Measurements from ENCODE around the gene SAMD10.
"Not testable (repeated sequence)": the region's sequence is repeated elsewhere in the genome, so short reads cannot be mapped to it uniquely, and the experiment has no call there.

The SAMD10 gene

GRCh38 chr20:63968136-63968927 is 11.1 kb downstream of the SAMD10 start:
- no peak for DNase-seq

DNA sequence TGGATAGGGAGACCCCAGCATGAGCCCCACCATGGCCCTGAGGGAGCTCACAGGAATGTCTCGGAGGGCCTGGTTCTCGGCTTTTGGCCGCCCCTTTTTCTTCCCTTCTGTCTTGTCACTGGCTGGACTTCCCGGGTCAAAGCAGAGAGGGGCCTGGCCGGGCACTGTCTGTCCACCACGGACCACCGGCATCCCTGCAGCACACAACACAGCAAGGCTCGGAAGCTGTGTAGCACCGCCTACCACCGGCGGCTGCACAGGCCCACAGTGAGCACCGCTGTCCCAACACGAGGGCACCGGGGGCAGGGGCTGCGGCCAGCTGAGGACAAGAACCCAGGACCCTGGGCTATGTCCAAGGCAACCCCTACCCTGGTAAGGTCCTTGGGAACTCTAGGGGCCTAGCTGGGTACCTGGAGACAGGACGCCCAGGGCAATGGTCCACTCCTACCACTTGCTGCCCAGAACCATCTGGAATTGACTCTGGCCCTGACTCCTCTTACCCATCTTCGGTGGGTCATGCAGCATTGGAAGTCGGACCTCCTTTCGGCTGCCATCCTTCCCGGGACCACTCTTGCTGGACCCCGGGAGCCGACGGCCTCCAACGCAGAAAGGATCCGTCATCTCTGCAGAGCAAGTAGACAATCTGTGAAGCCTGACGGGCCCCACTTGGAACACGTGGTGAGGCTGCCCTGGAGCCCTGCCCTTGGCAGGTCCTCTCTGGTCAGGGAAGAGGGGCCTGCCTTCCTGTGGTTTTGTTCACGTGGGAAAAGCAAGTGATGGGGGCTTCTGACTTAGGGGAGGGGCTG is 11.9 kb downstream of the SAMD10 start:
- no peak for DNase-seq

DNA sequence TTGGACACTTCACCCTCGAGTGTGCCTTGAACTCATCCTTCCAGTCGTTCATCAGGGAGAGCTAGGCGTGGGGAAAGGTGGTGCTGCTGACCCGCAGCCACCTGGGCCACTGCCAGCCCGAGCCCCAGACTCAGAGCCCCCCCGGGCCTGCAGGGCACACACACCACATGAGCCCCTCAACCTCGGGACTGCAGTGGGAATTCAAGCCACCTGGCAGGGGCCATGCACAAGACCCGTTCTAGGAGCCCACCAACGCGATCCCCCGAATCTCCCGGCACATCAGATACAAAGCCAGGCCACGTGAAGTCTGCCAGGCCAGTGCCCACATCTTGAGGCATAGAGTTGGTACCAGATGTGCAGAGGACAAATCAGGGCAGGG is 12.5 kb downstream of the SAMD10 start:
- no peak for DNase-seq

DNA sequence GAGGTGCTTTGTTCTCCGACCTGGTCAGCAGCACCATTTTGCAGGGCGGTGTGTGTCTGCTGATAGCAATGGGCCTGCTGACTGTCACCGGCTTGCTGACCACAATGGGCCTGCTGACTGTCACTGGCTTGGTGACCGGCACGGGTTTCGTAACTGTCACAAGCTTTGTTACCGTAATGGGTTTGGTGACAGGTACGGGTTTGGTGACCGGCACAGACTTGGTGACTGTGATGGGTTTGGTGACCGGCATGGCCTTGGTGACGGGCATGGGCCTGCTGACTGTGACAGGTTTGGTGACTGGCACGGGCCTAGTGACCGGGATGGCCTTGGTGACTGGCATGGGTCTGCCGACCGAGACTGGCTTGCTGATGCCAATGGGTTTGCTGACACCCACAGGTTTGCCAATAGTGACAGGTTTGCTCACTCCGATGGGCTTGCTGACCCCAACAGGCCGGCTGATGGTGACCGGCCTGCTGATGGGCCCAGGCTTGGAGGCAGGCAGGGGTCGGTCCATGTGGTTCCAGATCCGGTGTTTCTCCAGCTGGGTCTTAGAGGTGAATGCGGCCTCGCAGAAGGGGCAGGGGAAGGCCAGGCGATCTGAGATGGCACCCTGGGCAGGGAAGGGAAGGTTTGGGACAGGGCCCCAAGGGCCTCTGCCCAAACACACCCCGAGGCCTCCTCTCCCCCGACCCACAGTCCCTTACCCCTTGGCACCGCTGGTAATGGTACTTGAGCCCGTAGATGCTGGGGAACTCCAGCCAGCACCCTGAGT is 13.1 kb downstream of the SAMD10 start:
- DNase-seq = no peak

DNA sequence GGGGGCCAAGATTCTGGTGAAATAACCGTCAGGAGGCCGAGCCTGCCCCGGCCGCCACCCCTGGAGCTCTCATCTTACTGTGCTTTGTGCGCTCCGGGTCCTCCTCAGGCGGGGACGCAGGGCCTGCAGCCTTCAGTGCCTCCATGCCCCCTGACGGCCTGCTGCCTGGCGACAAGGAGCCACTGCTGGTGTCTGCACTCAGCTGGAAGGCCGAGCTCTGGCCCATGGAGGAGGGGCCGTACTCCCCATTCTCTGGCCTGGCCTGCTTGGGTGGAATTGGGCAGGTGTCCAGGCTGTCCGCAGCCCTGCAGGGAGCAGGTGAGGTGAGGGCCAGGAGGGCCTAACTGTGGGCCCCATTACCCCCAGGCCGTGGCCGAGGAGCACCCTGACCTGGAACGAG is 15.0 kb downstream of the SAMD10 start:
- DNase-seq = no peak

DNA sequence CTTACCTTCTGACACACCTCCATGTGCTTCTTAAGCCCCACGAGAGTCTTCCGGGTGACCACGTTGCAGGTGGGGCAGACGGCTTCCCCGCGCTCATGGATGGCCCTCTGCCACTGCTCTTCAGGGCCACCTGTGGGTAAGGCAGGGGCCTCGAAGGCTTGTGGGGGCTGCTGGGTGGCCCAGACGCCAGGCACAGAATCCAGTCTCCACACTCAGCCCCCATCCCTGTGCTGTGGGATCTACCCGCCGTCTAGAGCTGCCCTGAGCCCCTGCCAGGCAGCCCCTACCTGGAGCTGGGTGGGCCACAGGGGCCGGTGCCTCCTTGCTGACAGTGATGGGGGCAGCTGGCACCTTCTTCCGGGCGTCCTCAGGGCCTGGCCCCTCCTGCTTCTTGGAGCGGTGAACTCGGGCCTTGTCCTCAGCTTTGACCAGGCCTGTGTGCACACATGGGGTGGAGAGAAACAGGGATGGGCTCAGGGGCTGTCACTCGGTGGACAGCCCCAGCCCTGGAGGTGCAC is 15.6 kb downstream of the SAMD10 start:
- DNase-seq = no peak

DNA sequence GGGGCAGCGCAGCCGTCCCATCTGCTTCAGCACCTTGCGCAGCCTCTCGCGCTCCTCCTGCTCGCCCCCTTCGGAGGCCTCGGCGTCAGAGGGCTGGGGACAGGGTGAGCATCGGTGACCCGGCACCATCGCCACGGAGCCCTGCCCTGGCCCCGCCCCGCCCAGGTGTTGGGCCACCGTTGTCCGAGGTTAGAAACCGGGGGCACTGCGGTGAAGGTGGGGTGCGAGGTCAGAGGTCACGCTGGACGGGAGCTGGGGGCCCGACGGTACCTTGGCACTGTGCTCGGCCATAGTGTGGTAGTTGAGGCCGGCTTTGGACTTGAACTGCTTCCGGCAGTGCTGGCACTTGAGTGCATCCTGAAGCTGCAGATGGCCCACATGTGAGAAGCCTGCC is 16.1 kb downstream of the SAMD10 start:
- no peak for DNase-seq

GRCh38 chr20:63962426-63963347 is 16.8 kb downstream of the SAMD10 start:
- DNase-seq = no peak

GRCh38 chr20:63961664-63962425 is 17.6 kb downstream of the SAMD10 start:
- DNase-seq = no peak

- not testable (repeated sequence) for DNase-seq
These were observed 18.5 kb downstream of the SAMD10 start for GRCh38 chr20:63960654-63961621.

- DNase-seq = no peak
These were observed 19.8 kb downstream of the SAMD10 start for GRCh38 chr20:63959699-63960075.

GRCh38 chr20:63958964-63959698 is 20.3 kb downstream of the SAMD10 start:
- DNase-seq = no peak

GRCh38 chr20:63958471-63958870 is 21.0 kb downstream of the SAMD10 start:
- no peak for DNase-seq

GRCh38 chr20:63957690-63958441 is 21.6 kb downstream of the SAMD10 start:
- DNase-seq = peak; percentile 52 to 82

DNA sequence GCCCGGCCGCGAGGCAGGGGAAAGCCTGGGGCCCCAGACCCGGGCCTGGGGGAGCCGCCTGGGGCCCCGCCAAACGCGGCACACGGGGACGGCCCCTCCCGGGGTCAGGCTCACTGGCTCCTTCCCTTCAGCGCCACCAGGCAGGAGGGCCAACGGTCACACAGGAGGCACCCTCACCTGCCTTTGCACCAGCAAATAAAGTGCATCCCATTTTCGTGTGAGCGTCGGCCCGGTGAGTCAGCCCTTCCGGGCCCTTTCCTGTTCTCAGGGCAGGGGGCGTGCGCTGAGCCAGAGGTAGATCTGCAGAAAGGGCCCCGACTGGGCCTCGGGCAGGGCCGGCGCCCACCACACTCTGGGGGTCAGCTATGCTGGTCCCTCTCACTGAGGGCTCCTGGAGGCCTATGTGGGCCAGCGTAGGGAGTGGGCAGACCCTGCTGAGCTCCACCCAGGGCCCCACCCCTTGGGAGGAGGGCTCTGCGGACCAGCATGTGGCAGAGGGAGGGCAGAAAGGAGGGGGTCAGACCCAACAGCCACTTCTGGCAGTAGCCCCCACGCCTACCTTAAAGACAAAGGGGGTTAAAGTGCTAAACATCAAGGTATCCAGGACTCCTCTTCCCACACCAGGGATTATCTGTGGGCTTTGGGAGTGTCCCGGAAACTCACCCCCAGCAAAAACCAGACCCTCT is 22.3 kb downstream of the SAMD10 start:
- DNase-seq = peak; percentile 78 to 79

GRCh38 chr20:63956664-63957003 is 22.8 kb downstream of the SAMD10 start:
- no peak for DNase-seq

DNA sequence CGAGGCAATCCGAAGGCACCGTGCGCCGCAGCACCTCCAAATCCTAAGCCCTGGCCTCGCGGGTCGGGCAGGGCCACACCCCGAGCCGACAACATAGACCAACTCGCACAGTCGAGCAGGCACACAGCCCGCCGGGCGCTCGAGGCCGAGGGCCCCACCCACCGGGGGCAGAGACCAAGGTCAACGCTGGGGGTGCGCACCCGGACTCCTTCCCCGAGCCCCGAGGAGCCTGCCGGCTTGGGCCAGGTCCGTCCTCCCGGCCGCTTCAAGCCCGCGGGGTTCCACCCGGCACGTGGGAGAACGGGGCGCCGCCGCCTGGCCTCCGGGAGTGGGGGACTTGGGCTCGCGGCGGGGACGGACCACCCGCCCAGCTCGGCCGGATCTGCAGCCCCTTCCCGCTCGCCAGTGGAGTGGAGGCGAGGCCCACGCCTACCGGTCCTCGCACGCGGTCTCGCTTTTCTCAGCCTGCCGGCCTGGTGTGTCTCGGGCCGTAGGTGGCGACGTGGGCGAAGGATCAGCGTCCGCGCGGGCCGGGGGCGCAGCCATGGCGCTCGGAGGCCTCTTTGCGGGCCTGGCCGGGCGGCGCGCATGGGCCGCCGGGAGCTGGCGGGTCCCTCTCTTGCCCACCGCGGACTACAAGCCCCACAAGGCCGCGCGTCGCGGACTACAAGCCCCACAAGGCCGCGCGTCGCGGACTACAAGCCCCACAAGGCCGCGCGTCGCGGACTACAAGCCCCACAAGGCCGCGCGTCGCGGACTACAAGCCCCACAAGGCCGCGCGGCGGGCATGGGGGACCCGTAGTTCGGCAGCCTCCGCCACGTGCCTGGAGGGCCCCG is 23.4 kb downstream of the SAMD10 start, which contains the start of gene UCKL1:
UCKL1 (minus strand) TSS at position 590 of the 837 bp plus-strand sequence; CDS start at position 546, 44 bp downstream.
- DNase-seq = peak; percentile 88 to 92

Data from activated CD4-positive, alpha-beta T cell treated with anti-CD3 and anti-CD28 coated beads for 4 hours (primary cell).